Chondrocyte (in vitro differentiated cells): Measurements from ENCODE around the gene CAP2. TPM values are rescaled to one million over a fixed set of nuclear protein-coding genes. Genes with fewer than 3 reads are reported as not detected.

ENCODE experiments used
- DNase-seq: peaks from one replicate; pipeline ENCODE4 v3.0.0; 2021; ENCODE audit warnings: mixed read lengths, low spot score
- H3K27ac Mint-ChIP-seq: one replicate; pipeline ENCODE4 v1.8.0; 2021; ENCODE audit warnings: mild to moderate bottlenecking, moderate library complexity, mixed read lengths; ENCODE audit not compliant: unreplicated experiment
- H3K27me3 Mint-ChIP-seq: 2 replicates; pipeline ENCODE4 v1.8.0; 2021; ENCODE audit warnings: low read depth, mixed read lengths
- H3K36me3 Mint-ChIP-seq: 2 replicates; pipeline ENCODE4 v1.8.0; 2021; ENCODE audit warnings: low read depth, mixed read lengths
- H3K4me1 Mint-ChIP-seq: 2 replicates; pipeline ENCODE4 v1.8.0; 2021; ENCODE audit warnings: low read depth, mild to moderate bottlenecking, mixed read lengths
- H3K4me3 Mint-ChIP-seq: one replicate; pipeline ENCODE4 v1.8.0; 2021; ENCODE audit warnings: mild to moderate bottlenecking, moderate library complexity, mixed read lengths; ENCODE audit not compliant: unreplicated experiment
- H3K9me3 Mint-ChIP-seq: 2 replicates; pipeline ENCODE4 v1.8.0; 2021; ENCODE audit warnings: low read depth, mixed read lengths
- total RNA-seq: library from RNA; stranded (reverse); gene quantifications from 3 replicates; pipeline ENCODE4 v1.2.1, GENCODE V29; 2021
- TF ChIP-seq, protein P1 (sequence below): fragments of 200-600 bp; sonication (generic); IDR thresholded peaks from 2 replicates; pipeline ENCODE4 v1.5.0; 2021; ENCODE audit warnings: antibody characterized with exemption, mild to moderate bottlenecking, moderate library complexity

The CAP2 gene
- total RNA-seq, 1 donor from 2014 or later, result 90.4 TPM

DNA sequence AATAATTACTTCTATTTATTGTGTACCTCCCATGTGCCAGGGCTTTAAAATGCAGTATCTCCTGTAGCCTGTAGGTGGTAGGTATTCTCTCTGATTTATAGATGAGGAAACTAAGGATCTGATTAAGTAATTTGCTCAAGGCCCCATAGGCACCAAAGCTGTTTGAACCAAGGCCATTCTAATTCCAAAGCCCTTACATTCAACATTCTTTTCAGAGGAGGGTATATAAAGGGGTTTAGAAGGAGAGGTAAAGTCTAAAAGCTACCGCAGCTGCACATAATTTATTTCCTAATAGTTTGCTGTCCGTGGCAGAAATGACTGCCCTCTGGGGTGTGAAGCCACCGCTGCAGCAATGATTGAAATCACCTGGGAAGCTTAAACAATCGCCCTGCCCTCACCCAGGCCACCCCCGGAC is 111.7 kb downstream of the CAP2 start:
- DNase-seq, result no peak
- H3K9me3 Mint-ChIP-seq, result peaks cover 2% of the 10 kb centered on the region
- TF ChIP-seq, protein P1, sequence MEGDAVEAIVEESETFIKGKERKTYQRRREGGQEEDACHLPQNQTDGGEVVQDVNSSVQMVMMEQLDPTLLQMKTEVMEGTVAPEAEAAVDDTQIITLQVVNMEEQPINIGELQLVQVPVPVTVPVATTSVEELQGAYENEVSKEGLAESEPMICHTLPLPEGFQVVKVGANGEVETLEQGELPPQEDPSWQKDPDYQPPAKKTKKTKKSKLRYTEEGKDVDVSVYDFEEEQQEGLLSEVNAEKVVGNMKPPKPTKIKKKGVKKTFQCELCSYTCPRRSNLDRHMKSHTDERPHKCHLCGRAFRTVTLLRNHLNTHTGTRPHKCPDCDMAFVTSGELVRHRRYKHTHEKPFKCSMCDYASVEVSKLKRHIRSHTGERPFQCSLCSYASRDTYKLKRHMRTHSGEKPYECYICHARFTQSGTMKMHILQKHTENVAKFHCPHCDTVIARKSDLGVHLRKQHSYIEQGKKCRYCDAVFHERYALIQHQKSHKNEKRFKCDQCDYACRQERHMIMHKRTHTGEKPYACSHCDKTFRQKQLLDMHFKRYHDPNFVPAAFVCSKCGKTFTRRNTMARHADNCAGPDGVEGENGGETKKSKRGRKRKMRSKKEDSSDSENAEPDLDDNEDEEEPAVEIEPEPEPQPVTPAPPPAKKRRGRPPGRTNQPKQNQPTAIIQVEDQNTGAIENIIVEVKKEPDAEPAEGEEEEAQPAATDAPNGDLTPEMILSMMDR, result peak; percentile 68
- H3K27ac Mint-ChIP-seq, result peak overlapping the region; percentile 22
- H3K27me3 Mint-ChIP-seq, result no peaks in the 10 kb centered on the region
- H3K4me3 Mint-ChIP-seq, result no peak overlapping the region
- H3K36me3 Mint-ChIP-seq, result peaks cover 24% of the 10 kb centered on the region
- peaks cover 16% of the 10 kb centered on the region for H3K4me1 Mint-ChIP-seq

DNA sequence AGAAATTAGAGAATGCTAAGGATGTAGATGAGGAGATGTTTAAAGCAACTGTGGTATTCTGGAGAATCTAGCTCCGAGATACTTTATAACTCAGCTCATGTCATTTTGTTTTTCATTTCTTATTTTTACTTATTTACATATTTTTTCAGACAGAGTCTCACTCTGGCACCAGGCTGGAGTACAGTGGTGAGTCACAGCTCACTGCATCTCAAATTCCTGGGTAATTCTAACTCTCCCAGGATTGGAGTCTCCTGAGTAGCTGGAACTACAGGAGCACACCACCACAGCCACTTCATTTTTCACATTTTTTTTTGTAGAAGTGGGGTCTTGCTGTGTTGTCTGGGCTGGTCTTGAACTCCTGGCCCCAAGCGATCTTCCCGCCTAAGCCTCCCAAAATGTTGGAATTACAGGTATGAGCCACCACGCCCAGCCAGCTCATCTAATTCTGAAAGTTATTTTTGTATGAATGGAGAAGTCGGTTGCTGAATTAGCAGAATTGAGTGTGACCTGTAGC is 112.4 kb downstream of the CAP2 start:
- DNase-seq, result no peak
- H3K9me3 Mint-ChIP-seq, result peaks cover 2% of the 10 kb centered on the region
- H3K36me3 Mint-ChIP-seq, result peaks cover 29% of the 10 kb centered on the region
- no peak overlapping the region for H3K4me3 Mint-ChIP-seq
- H3K27ac Mint-ChIP-seq, result peak overlapping the region; percentile 46
- TF ChIP-seq, protein P1, result no peak
- no peaks in the 10 kb centered on the region for H3K27me3 Mint-ChIP-seq
- peaks cover 16% of the 10 kb centered on the region for H3K4me1 Mint-ChIP-seq

DNA sequence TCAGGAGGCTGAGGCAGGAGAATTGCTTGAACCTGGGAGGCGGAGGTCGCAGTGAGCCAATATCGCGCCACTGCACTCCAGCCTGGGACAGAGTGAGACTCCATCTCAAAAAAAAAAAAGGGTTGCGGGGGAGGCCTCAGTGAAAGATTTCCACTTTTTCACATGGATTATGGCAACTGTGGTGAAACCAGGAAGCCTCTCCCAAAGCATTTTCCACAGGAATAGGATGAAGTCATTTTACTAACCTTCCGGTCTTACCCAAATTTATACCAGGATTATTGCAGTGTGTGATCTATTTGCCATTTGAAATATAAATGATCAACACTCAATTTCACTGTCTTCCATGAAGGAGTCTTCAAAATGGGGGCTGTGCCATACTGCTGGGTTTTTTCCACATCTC is 113.1 kb downstream of the CAP2 start:
- Mint-ChIP-seq H3K4me3 (no peak overlapping the region), H3K36me3 (peaks cover 31% of the 10 kb centered on the region), H3K27me3 (no peaks in the 10 kb centered on the region), H3K9me3 (peaks cover 2% of the 10 kb centered on the region), H3K4me1 (peaks cover 16% of the 10 kb centered on the region), H3K27ac (no peak overlapping the region)
- no peak for DNase-seq
- TF ChIP-seq, protein P1, result no peak

DNA sequence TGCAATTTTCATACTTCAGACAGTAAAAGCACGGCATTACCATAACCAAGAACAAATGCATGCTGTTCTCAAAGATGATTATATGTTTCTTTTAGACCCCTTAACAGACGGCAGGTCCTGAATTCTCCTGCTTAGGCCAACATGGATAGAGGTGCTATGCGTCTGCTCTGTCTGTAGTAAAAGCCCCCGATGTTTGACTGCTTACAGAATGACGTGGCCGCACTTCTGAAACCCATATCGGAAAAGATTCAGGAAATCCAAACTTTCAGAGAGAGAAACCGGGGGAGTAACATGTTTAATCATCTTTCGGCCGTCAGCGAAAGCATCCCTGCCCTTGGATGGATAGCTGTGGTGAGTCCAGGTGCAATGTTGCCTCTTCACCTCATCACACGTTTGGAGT is 113.6 kb downstream of the CAP2 start:
- no peaks in the 10 kb centered on the region for H3K27me3 Mint-ChIP-seq
- H3K36me3 Mint-ChIP-seq, result peaks cover 32% of the 10 kb centered on the region
- TF ChIP-seq, protein P1, result no peak
- H3K9me3 Mint-ChIP-seq, result peaks cover 2% of the 10 kb centered on the region
- H3K4me3 Mint-ChIP-seq, result no peak overlapping the region
- no peak for DNase-seq
- H3K27ac Mint-ChIP-seq, result no peak overlapping the region
- peaks cover 16% of the 10 kb centered on the region for H3K4me1 Mint-ChIP-seq

DNA sequence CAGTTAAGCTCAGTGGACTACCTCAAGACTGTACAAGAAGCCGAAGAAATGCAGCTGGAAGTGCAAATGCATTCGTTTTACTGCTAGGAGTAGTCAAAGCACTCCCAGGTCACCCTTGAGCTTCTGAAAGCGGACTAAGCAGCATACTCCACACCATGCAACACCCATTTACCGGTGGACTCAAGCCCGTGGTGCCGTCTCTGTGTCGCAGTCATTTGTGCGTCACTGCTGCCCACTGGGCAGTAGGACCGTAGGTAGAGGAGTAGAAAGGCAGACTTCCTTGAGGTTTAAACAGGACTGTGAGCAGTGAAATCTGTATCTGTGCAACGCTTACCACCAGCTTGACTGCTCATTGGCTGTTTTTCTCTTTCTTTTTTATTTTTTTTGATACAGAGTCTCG is 117.7 kb downstream of the CAP2 start:
- no peak for DNase-seq
- no peaks in the 10 kb centered on the region for H3K27me3 Mint-ChIP-seq
- no peak overlapping the region for H3K4me3 Mint-ChIP-seq
- H3K27ac Mint-ChIP-seq, result no peak overlapping the region
- TF ChIP-seq, protein P1, result no peak
- H3K36me3 Mint-ChIP-seq, result peaks cover 42% of the 10 kb centered on the region
- no peaks in the 10 kb centered on the region for H3K9me3 Mint-ChIP-seq
- peaks cover 9% of the 10 kb centered on the region for H3K4me1 Mint-ChIP-seq
